NCI-H82 (cell line): ENCODE results near the gene NMNAT2.
"Not testable (repeated sequence)": the region's sequence is repeated elsewhere in the genome, so short reads cannot be mapped to it uniquely, and the experiment has no call there.

Source experiments
- DNase-seq: peaks from one replicate; lab custom pipeline; 2025; lab: John Stamatoyannopoulos, UW

Gene NMNAT2

DNA sequence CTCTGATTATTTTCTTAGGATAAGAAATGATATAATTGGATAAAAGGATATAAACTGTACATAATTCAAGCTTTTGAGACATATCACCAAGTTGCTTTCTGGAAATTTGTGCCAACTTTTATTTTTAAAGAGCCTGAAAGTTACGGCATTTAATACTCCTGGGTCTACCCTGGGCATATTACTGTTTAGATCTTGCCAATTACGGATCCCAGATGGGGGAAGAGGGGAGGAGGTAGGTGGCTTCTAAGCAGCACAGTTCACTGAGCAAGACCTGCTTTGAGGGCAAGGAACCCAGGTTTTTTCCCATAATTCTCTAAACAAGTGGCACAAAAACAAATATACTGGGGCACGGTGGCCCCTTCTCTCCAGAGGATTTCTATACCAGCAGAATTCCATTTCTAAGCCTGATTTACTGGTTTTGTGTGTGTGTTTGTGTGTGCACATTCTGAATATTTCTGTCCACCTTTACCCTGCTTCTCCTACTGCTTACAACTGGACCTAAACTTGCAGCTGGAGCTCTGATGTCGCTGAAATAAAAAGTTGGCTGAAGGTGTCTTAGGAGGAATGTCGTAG lies 155.5 kb downstream of the NMNAT2 start:
- no peak for DNase-seq

DNA sequence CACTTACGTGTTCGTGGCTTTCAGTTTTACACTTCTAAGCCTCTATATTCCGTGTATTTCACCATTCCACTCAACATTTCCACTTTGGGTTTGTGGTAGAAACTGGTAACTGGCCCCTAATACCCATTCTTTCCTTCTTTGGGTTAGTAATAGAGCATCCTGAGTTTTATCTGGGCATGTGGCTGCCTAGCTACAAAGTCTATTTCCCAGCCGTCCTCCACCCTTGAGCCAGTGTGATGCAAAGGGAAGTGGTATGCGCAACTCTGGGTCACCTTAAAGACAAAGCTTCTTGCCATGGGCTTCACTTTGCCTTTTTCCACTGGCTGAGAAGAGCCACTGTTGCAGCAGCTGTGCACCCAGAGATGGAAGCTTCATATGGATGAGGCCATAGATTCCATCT lies 158.3 kb downstream of the NMNAT2 start:
- DNase-seq, result no peak

DNA sequence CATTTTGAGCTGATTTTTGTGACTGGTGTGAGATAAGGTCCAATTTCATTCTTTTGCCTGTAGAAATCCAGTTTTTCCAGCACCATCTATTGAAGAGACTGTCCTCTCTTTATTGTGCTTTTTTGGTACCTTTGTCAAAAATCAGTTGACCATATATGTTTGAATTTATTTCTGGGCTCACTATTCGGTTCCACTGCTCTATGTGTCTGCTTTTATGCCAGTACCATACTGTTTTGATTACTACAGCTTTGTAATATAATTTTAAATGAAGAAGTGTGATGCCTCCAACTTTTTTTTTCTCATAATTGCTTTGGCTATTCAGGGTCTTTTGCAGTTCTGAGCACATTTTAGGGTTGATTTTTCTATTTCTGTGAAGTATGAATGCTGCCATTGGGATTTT lies 163.1 kb downstream of the NMNAT2 start:
- DNase-seq, result no peak

DNA sequence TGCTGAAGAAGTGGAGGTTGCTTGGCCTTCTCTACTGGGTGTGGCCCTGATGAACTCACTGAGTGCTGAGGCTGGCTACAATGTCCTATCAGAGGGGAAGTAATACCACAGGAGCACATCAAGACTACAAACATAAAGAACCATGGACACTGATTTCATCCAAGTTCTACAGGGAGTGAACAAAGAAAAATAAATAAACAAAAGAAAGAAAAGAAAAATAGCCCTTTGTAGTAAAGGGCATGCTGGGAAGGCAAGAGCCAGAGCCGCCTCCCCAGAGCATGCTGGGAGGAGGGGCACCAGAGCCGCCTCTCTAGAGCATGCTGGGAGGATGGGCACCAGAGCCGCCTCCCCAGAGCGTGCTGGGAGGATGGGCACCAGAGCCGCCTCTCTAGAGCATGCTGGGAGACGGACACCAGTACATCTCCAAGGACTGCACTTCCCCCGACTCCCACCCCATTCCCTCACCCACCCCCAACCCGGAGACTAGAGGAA lies 166.2 kb downstream of the NMNAT2 start:
- no peak for DNase-seq

DNA sequence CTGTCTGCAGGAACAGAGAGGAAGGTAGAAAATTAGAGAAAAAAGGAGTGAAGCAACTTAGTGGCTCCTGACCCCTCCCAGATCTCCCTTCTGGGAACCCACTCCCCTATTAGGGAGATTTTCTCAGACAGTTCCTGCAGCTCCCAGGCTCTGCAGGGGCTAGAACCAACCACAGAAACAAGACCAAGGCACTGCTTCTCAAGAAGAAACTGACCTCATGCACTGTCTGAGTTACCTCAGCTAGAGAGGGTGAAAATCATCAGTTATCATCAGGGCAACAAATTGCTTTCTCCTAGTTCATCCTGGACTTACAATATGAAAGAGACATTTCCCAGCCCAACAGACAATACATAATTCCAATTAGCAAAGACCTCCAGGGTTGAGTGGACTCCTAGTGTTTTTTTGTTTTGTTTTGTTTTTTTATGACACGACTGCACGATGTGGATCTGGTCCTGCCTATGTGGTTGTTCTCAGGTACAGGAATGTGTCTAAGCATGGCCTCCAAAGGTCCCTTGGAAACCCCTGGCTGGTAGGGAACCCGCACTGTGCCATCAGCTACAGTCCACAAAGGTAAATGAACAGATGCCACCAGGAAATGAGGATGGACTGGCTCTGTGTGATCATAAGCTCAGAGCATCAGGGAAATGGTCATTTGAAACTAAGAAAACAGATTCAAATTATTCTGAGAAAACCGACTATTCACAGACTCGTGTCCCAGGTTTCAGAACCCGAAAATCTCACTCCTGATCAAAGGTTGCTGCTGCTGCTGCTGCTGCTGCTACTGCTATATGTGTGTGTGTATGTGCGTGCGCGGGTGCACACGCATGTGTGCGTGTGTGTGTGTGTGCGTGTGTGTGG lies 166.8 kb downstream of the NMNAT2 start:
- DNase-seq, result no peak

DNA sequence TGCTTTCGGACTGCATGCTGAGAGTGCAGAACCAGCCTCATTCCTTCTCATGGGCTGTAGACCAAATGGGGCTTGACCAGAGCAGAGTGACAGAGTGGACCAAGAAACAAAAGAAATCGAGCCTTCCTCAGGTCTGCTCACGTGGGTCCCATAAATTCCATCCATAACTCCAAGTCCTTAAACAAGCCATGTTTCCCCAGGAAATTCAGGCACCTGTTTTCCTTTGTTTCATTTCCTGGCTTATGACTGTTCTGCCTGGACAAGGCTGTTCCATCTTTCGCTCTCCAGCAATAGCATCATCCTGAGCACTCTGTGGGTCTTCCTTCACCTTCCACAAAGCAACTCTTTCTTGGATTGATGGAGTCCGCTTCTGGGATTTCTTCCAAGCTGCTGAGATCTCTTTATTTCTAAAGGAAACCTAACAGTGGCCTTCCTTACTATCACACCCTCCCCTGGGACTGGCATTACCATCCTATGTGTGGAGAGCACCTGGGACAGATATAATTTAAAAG lies 168.2 kb downstream of the NMNAT2 start:
- no peak for DNase-seq

DNA sequence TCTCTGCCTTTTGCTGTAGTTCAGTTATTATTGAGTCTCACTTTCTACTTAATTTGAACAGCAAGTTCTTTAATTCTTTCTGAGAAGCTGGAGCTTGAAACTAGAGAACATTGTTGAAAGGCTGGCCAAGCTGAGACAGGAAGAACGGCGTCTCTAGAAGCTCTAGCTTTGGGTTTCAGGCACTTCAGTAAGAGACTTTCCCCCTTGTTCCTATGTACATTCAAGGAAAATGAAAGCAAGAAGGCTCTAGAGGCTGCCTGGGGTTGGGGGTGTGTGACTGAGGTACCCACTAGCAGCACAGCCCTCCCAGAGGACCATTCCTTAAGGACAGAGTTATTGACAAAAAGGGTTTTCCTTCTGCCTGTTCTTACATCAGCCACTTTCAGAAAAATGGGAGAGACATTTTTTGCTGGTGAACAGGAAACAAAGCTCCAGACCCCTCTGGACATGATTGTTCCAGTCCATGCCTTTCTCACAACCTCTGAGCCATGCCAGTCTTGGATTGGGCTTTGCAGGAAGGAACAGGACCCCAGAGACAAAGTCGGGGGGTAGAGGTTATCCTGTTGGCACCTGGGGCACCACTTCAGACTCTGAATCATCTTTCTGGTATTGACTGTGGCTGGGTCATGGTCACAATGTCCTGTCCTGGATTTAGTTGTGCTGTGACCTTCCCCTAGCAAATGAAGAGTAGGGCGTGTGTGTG lies 169.0 kb downstream of the NMNAT2 start:
- no peak for DNase-seq

DNA sequence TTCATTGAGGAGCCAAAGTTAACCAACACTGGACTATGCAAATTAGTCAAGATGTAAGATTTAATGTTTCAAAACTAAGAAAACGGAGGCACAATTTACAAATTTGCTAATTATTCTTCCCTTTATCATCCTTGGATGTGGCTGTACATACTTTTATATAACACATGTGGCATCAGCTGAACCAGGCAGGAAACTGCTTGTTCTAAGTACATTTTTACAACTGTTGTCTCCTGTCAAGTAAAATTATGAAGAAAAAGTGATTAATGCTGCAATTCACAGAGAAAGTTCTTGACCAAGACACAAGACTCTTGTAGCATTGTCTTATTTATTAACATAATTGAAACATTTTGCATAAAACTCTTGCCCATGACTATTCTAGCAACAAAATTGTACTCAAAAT lies 170.2 kb downstream of the NMNAT2 start:
- DNase-seq, result no peak

DNA sequence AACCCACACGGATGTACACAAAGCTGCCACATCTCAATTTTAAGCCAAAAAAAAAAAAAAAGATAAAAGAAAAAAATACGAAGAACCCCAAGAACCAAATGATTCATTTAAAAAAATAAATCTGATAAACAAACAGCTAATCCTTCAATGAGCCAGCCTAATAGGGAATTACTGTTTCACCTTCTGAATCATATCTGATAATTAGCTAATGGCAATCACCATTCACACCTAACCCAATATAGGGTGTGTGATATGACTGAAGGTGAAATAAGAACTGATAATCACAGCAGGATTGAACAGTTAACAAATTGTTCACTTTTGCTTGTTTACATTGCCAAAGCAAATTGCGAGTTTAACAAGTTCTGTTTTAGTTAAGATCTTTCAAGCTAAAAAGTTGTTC lies 170.7 kb downstream of the NMNAT2 start:
- DNase-seq, result no peak

DNA sequence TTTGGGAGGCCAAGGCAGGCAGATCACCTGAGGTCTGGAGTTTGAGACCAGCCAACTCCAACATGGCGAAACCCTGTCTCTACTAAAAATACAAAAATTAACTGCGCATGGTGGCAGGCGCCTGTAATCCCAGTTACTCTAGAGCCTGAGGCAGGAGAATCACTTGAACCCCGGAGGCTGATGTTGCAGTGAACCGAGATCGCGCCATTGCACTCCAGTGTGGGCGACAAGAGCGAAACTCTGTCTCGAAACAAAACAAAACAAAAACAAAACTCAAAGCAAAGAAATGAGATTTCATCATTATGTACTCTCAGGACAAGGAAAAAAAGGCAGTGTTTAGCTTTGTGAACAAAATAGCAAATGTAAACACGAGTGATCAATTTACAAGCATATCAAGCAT lies 171.1 kb downstream of the NMNAT2 start:
- no peak for DNase-seq

DNA sequence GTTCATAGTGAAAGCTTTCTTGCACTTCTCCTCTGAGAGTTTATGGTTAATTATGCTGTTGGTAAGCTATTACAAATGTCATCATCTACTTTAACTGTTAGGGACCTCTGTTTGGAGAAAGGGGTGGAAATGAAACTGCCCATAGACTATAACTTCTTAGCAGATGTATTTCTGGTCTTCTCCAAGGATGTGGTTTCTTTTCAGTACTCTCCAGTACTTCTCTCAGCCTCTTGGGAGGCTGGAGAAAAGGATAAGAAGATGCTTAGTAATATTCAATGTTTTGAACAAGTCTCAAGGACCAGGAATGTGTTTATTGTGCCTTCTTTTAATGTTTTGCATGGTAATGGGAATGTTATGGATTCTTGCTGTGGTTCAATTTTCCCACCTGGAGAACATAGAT lies 171.7 kb downstream of the NMNAT2 start:
- DNase-seq, result no peak

DNA sequence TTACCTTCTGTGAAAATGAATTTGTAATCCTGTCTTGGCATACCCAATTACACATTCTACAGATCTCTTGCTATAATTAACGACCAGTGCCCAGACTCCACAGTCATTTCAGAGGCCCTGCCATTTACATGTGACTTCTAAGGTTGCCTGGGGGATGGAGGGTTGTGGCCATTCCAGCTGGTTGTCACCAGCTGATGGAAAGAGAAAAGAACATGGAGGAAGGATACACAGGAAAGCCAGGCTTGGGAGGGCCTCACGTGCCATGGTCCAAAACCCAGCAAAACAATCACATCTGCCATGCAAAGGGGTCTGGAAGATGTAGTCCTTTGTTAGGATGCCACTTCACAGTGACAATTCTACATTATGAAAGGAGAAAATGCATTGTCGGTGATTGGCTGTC lies 172.8 kb downstream of the NMNAT2 start:
- DNase-seq, result no peak

DNA sequence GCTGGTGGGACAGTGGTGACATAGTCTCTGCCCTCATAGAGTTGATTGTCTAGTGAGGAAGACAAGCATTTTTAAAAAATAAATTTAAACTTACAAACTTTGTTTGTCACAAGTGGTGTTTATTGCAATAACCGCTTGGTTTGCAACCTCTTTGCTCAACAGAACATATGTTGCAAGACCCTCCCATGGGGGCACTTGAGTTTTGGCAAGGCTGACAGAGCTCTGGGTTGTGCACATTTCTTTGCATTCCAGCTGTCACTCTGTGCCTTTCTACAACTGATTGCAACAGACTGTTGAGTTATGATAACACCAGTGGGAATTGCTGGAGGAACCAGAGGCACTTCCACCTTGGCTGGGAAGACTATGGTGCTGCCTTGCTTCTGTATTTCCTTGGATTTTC lies 173.7 kb downstream of the NMNAT2 start:
- no peak for DNase-seq

DNA sequence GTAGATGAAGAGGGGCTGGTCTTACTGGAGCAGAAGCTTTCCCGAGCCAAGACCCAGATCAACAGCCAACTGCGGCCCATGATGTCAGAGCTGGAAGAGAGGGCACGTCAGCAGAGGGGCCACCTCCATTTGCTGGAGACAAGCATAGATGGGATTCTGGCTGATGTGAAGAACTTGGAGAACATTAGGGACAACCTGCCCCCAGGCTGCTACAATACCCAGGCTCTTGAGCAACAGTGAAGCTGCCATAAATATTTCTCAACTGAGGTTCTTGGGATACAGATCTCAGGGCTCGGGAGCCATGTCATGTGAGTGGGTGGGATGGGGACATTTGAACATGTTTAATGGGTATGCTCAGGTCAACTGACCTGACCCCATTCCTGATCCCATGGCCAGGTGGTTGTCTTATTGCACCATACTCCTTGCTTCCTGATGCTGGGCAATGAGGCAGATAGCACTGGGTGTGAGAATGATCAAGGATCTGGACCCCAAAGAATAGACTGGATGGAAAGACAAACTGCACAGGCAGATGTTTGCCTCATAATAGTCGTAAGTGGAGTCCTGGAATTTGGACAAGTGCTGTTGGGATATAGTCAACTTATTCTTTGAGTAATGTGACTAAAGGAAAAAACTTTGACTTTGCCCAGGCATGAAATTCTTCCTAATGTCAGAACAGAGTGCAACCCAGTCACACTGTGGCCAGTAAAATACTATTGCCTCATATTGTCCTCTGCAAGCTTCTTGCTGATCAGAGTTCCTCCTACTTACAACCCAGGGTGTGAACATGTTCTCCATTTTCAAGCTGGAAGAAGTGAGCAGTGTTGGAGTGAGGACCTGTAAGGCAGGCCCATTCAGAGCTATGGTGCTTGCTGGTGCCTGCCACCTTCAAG lies 174.8 kb downstream of the NMNAT2 start:
- DNase-seq, result no peak

DNA sequence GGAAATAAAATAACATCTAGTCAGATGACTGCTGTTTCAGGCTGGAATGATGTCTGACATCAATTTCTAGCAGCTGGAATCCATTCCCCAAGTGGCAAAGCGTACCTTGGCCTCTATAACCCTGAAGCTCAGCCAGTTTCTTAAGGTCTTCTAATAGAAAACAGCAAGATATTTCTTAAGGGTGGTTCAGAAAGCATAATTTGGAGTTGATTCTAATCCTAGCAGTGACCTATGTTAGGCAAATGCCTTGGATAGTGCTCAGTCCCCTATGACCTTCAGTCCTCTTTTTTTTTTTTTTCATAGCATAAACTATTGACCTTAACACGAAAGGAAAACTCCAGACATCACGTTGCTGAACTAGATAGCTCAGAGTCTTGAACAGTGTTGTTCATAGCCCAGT lies 175.6 kb downstream of the NMNAT2 start:
- DNase-seq, result no peak

DNA sequence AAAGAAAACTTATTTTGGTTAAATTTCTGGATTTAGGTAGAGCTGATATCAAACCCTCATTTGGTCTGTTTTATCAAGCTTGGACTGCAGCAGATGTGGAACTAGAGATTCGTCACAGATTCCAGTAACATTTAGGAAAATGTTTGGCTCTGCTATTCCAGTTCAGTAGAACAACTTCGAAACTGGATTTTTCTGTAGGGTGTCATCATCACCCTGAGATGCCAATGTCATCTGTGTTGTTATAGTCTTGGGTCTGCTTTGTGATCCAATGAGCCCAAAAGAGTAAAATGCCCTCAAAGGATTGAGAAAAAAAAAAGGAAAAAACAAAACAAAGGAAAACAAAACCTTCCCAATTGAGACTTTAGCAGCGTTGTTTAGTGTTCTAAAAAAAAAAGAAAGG lies 176.7 kb downstream of the NMNAT2 start:
- DNase-seq, result no peak

DNA sequence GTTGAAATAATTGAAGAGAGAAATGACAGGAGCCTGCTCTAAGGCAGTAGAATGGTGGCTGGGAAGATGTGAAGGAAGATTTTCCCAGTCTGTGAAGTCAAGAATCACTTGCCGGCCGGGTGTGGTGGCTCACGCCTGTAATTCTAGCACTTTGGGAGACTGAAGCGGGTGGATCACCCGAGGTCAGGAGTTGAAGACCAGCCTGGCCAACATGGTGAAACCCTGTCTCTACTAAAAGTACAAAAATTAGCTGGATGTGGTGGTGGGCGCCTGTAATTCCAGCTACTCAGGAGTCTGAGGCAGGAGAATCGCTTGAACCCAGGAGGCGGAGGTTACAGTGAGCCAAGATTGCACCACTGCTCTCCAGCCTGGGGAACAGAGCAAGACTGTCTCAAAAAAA lies 177.3 kb downstream of the NMNAT2 start:
- DNase-seq, result not testable (repeated sequence)

DNA sequence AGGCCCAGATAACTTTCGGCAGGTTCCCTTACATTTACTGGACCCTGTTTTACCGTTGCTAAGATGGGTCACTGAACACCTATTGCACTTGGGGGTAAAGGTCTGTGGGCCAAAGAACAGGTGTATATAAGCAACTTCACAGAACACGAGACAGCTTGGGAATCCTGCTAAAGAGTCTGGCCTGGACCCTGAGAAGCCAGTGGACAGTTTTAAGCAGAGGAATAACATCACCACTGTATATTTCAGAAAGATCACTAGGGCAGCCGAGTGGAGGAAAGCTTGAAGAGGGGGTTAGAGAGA lies 177.7 kb downstream of the NMNAT2 start:
- no peak for DNase-seq

DNA sequence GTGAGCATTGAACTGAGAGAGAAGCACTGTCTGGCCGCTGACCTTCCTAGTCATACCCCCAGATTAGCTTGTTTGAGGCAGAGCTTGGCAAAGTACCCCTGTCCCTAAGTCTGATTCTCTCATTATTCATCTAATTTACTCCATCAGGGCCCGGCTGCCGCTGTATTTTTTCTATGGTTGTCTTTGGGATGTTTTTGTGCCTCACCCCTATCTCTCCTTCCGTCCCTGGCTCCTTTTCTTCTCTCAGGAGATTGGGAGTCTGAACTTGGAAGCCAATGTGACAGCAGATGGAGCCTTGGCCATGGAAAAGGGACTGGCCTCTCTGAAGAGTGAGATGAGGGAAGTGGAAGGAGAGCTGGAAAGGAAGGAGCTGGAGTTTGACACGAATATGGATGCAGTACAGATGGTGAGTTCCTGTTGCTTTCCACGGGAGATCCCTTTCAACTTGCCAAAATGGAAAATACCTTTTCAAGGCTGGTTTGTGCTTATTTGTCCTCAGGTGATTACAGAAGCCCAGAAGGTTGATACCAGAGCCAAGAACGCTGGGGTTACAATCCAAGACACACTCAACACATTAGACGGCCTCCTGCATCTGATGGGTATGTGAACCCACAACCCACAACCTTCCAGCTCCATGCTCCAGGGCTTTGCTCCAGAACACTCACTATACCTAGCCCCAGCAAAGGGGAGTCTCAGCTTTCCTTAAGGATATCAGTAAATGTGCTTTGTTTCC lies 178.2 kb downstream of the NMNAT2 start:
- DNase-seq, result peak; percentile 26

DNA sequence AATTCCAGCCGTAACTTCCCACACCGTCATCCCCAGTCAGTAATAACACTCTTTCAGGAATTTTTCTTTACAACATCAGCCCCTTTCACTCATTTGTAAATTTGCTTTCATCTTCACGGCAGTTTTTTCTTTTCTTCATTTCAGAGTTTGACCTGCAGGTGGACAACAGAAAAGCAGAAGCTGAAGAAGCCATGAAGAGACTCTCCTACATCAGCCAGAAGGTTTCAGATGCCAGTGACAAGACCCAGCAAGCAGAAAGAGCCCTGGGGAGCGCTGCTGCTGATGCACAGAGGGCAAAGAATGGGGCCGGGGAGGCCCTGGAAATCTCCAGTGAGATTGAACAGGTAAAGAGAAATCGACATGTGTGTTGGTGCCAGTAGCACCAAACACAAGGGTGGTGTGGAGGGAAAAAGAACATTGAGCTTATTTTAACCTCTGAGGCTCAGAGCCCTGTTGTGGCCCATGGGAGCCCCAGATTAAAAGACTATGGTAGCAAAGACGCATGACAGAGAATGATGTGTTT lies 178.9 kb downstream of the NMNAT2 start:
- DNase-seq, result no peak

DNA sequence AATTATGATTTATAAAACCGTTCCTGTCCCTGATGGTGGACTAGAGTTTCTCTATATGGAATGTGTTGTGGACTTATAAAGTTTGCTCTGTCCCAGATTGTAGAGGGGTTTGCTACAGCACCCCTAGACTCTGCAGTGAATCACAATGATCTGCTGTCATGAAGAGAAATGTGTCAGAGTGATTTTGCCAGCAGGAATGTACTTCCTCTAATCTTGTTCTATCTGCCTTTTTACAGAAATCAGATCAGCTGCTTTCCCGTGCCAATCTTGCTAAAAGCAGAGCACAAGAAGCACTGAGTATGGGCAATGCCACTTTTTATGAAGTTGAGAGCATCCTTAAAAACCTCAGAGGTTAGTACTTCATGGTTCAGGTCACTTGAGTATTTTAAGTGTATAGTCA lies 180.1 kb downstream of the NMNAT2 start:
- no peak for DNase-seq
